Activated naive CD4-positive, alpha-beta T cell treated with anti-CD3 and anti-CD28 coated beads, Interleukin-2, amount 10 ng/mL, durations not matched to agents 5 hours and 36 hours (primary cell): ENCODE measurements around the gene CCL22. TPM values are rescaled to one million over a fixed set of nuclear protein-coding genes. Genes with fewer than 3 reads are reported as not detected.

ENCODE experiments used
- total RNA-seq, 2 experiments: library from RNA; stranded (reverse); gene quantifications; one replicate each; pipeline ENCODE4 v1.2.3, GENCODE V29; 2021

Gene CCL22, protein sequence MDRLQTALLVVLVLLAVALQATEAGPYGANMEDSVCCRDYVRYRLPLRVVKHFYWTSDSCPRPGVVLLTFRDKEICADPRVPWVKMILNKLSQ
- 1 to 10 TPM; 2.7 to 2.8 TPM for total RNA-seq

GRCh38 chr16:57358527-57359095 lies at the start of gene CCL22:
CCL22 (plus strand) TSS chr16:57358783; CDS start chr16:57358817, 34 bp downstream.

GRCh38 chr16:57372372-57373116 lies 14.0 kb downstream of the CCL22 start, which contains the start of gene CX3CL1:
CX3CL1 (plus strand) TSS chr16:57372490; CDS start chr16:57372569, 79 bp downstream.

DNA sequence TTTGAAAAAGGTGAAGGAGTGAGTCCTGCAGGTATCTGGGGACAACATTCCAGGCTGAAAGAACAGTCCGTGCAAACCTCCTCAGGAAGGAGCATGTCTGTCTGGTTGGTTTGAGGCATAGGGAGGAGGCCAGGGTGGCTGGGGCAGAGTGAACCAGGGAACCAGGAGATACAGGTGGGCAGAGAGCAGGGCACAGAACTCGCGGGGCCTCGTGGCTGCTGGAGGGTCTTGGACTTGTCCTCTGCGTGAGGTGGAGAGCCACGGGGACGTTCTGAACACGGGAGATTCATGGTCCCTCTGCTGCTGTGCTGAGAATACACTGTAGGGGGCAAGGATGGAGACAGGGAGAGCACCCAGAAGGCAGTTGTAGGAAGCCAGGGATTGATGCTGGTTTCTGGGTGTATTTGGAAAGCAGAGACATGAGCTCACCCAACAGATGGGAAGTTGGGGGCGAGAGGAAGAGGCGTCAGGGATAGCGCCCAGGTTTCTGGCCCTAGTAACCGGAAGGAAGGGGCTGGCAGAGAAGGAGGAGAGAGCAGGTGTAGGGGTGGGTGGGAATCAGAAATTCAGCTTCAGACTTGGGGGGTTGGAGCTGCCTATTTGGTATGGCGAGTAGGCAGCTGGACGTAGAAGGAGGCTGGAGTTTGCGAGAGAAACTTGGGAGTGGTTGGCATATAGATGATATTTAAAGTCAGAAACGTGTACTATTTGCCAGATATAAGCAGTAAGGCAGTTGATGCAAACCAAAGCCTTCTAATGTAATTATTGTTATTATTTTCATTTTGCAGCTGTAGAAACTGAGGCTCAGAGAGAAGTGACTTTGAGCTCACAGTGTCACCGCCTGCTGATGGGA lies 45.6 kb downstream of the CCL22 start, which contains the start of gene CCL17:
Gene CCL17, plus strand, starts transcription at position 803 of the 853 bp plus-strand sequence. CDS start 9,166 bp downstream, outside the sequence.

Other genes with a start within 250 kb of the CCL22 start
- 100 to 1,000 TPM; 112 to 113 TPM for gene PSME3IP1, start 172.7 kb upstream of the CCL22 start, total RNA-seq
- 10 to 100 TPM; 30.2 to 31.6 TPM for gene RSPRY1, start 172.5 kb upstream of the CCL22 start, total RNA-seq
- 10 to 100 TPM; 34.7 to 35.4 TPM for gene ARL2BP, start 113.5 kb upstream of the CCL22 start, total RNA-seq
- gene PLLP, start 74.1 kb upstream of the CCL22 start, total RNA-seq: under 1 TPM; 0.55 to 0.66 TPM
- not detected for gene CX3CL1, start 13.7 kb downstream of the CCL22 start, total RNA-seq
- 1 to 10 TPM; 2.2 to 2.5 TPM for gene CCL17, start 46.0 kb downstream of the CCL22 start, total RNA-seq
- gene CIAPIN1, start 88.6 kb downstream of the CCL22 start, total RNA-seq: 10 to 100 TPM; 36.9 to 39.9 TPM
- gene COQ9, start 88.7 kb downstream of the CCL22 start, total RNA-seq: 10 to 100 TPM; 29.6 to 31.9 TPM
- gene POLR2C, start 103.9 kb downstream of the CCL22 start, total RNA-seq: 10 to 100 TPM; 47.7 to 48.3 TPM
- 1 to 10 TPM; 2.0 to 2.7 TPM for gene DOK4, start 127.7 kb downstream of the CCL22 start, total RNA-seq
- gene CCDC102A, start 177.8 kb downstream of the CCL22 start, total RNA-seq: 1 to 10 TPM; 8.2 to 8.5 TPM
- 1 to 10 TPM; 4.5 to 5.3 TPM for gene ADGRG5, start 183.9 kb downstream of the CCL22 start, total RNA-seq